CD4-positive, alpha-beta T cell treated with Interferon gamma for 1 hour (primary cell): ENCODE results near the gene HEATR5B.

Experiments
- DNase-seq: peaks from one replicate; pipeline ENCODE4 v3.0.0-alpha.2; 2020

HEATR5B gene

GRCh38 chr2:37083873-37084794, at the start of gene HEATR5B, which contains the start of gene GPATCH11:
HEATR5B (minus strand) TSS chr2:37084372; CDS start chr2:37083414, 958 bp downstream.
GPATCH11 (plus strand) TSS chr2:37084518; CDS start chr2:37088382, 3,864 bp downstream.
- DNase-seq = peak; percentile 95

GRCh38 chr2:37132914-37133313, 48.7 kb upstream of the HEATR5B start:
- DNase-seq = no peak

GRCh38 chr2:37125416-37125815, 41.2 kb upstream of the HEATR5B start:
- no peak for DNase-seq

- no peak for DNase-seq
Measured at GRCh38 chr2:37119157-37119556, 35.0 kb upstream of the HEATR5B start.

- no peak for DNase-seq
Measured at GRCh38 chr2:37117566-37117965, 33.4 kb upstream of the HEATR5B start.

- DNase-seq = no peak
Measured at GRCh38 chr2:37111958-37112357, 27.8 kb upstream of the HEATR5B start.

GRCh38 chr2:37110306-37111212, 26.4 kb upstream of the HEATR5B start:
- no peak for DNase-seq

DNA sequence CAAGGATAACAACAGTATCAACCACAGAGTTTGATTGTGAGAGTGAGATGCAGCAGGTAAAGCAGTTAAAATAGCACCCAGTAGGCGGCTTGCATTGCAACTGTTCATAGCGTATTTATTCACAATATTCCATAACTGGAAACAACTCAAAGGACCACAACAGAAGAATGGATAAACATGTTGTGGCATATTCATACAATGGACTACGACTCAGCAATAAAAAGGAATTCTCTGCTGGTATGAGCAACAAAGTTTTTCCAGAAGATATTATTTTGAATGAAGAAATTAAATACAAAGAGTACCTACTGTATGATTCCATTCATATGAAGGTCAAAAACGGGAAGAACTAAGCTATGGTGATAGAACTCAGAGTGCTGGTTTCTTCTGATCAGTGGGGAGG, 25.4 kb upstream of the HEATR5B start:
- no peak for DNase-seq

DNA sequence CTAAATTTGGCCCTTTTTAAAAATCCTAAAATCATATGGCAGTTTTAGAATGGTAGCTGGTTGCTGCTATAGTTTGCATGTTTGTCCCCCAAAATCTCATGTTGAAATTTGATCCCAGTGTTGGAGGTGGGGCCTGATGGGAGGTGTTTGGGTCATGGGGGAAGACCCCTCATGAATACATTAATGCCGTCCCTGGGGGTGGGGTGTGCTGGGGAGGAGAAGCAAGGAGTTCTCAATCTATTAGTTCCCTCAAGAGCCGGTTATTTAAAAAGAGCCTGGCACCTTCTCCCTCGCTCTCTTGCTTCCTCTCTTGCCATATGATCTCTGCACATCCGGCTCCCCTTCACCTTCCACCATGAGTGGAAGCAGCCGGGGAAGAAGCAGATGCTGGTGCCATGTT, 21.0 kb upstream of the HEATR5B start:
- no peak for DNase-seq

GRCh38 chr2:37104178-37104577, 20.0 kb upstream of the HEATR5B start:
- DNase-seq = no peak

- DNase-seq = no peak
Measured at GRCh38 chr2:37102588-37102987, 18.4 kb upstream of the HEATR5B start.

- no peak for DNase-seq
Measured at GRCh38 chr2:37100054-37100453, 15.9 kb upstream of the HEATR5B start.

DNA sequence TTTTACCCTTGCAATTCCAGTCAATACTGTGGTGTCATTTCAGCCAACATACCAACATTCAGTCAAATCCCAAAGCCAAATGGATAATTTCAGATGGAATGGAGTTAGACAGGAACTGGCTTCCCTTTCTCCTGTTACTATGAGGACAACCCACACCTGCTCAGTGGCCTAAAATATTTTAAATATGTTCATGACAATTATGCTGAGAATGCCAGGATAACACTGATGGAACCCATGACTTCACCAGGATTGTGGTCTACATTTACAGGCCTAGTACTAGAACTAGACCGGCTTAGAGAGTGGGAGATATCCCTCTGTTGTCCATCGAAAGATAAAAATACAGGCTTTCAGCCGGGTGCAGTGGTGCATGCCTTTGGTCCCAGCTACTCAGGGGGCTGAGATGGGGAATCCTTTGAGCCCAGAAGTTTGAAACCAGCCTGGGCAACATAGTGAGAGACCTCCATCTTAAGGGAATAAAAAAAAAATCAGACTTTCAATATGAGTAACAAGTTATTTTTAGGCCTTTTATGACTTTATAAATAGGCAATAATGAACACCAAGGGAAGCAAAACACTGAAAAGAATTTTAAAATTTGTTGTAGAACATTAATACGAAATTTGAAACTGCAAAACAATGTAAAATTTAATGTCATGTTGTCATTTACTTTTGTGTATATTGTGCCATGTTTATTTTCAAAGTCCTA, 14.4 kb upstream of the HEATR5B start:
- DNase-seq = no peak

DNA sequence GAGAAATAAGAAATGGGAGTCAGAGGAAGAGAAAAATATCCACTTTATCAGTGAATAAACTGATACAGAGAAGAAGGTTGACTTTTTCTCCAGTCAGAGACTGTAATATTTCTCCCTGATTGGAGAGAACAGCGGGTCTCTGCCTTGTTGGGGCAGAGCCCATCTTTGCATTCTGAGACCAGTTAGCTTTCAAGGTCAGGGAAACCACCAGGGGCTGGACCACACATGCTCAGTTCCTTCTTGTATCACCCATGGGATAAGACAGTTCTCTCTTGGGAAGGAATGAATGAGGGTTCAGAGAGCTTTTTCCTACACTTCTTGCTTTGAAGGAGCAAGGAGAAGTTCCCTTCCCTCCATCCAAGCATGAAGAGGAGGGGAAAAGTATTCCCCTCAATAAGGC, 12.4 kb upstream of the HEATR5B start:
- no peak for DNase-seq

DNA sequence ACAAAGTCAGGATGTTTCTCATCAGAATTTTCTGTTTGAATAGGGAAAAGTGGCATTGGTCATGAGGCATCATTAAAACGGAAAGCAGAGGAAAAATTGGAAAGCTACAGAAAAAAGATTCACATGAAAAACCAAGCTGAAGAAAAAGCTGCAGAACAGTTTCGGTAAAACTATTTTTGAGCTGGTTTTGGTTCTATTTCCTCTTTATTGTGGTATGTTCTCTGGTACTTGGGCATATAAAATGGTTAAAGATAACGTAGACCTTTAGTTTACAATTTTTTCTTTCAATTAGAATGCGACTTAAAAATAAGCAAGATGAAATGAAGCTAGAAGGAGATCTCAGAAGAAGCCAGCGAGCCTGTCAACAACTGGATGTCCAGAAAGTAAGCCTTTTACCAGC, 7.7 kb upstream of the HEATR5B start:
- DNase-seq = no peak

DNA sequence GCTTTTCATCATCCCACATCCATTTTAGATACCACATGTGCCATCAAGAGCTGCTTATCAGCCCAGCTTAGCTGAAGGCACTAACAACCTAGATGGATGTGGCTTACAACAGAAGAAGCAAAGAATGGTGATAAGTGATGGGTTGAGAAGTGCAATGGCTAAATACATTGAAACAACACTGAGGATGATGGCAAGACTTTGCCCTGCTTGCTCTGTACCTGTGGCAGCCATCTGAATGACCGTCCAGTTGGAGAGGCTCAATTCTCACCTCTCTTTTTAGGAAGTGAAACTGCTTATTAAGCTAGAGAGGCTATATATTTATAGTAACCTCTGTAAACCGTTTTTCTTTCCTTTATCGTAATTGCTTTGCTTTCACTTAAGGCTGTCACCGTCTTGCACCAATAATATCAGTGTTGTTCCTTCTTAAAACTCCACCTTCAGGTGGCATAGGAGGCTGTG, 5.9 kb upstream of the HEATR5B start:
- no peak for DNase-seq

- no peak for DNase-seq
Measured at GRCh38 chr2:37085731-37086147, 1.6 kb upstream of the HEATR5B start.

- no peak for DNase-seq
Measured at GRCh38 chr2:37084797-37085196, 625 bp upstream of the HEATR5B start.

DNA sequence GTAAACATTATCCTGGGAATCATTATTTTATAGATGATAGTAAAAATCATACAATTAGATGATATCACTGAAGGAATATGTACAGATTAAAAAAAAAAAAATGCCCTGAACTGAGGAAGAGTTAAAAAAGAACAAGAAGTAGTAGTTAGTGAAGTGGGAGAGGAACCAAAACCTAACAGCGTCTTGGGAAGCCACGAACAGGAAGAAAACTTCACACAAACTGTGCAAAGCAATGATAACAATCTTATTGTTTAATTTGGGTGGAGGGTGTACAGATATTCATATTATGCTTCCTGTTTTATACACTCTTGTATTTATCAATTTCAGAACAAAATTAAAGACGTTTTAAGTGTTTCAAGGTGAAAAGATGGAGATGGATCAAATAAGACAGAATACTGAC, 3.5 kb downstream of the HEATR5B start:
- no peak for DNase-seq

DNA sequence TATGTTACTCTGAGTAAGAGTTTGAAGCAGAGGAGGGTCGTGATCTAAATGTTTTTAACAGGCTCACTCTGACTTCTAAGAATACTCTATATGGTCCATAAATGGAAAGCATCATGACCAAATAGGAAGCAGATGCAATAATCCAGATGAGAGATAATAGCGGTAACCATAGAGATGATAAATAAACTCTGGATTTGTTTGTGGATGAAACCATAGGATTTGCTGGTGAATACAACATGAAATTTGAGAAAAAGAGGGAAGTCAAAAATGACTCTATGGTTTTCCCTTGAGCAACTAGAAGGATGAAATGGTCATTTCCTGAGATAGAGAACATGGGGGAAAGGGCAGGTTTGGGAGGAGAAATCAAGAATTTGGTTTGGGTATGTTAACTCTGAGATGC, 3.9 kb downstream of the HEATR5B start:
- DNase-seq = no peak

GRCh38 chr2:37070931-37071330, 13.2 kb downstream of the HEATR5B start:
- no peak for DNase-seq

- no peak for DNase-seq
Measured at GRCh38 chr2:37068686-37069085, 15.5 kb downstream of the HEATR5B start.

- no peak for DNase-seq
Measured at GRCh38 chr2:37061776-37062175, 22.4 kb downstream of the HEATR5B start.
